LHCN-M2 (cell line): ENCODE data around the gene HMGB2. TPM values are rescaled to one million over a fixed set of nuclear protein-coding genes. Genes with fewer than 3 reads are reported as not detected.

Experiments used
- DNase-seq: peaks from one replicate; pipeline ENCODE4 v3.0.0-alpha.2; 2012; ENCODE audit warnings: low read depth
- polyA plus RNA-seq: library from polyadenylated mRNA; unstranded; fragments of >200 nt; gene quantifications from one replicate; pipeline ENCODE4 v1.2.1, GENCODE V29; 2012; ENCODE audit warnings: missing spikeins
- total RNA-seq: library from RNA; depleted of rRNA; stranded (reverse); fragments of >200 nt; gene quantifications from 2 replicates; pipeline ENCODE4 v1.2.3, GENCODE V29; 2014; rRNA removed

Gene HMGB2
- 167 and 213 TPM in 2 replicates for total RNA-seq
- polyA plus RNA-seq: 124 TPM

GRCh38 chr4:173334085-173334890 lies at the start of gene HMGB2:
Gene HMGB2, minus strand, starts transcription at chr4:173334358. Its CDS starts 709 bp downstream, at chr4:173333649.
- peak; percentile 100 for DNase-seq

- DNase-seq: no peak
Observed at GRCh38 chr4:173382349-173382748, 48.2 kb upstream of the HMGB2 start.

DNA sequence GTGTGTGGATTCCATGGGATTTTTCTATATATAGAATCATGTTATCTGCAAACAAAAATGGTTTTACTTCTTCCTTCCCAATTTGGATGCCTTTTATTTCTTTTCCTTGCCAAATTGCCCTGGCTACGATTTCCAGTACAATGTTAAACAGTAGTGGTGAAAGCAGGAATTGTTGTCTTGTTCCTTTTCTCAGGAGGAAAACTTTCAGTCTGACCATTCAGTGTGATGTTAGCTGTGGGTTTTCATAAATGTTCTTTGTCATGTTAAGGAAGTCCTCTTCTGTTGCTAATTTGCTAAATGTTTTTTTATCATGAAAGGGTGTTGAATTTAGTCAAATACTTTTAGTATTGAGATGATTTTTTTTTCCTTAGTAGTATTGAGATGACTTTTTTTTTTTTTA lies 47.5 kb upstream of the HMGB2 start:
- no peak for DNase-seq

GRCh38 chr4:173380987-173381386 lies 46.8 kb upstream of the HMGB2 start:
- DNase-seq: no peak

DNA sequence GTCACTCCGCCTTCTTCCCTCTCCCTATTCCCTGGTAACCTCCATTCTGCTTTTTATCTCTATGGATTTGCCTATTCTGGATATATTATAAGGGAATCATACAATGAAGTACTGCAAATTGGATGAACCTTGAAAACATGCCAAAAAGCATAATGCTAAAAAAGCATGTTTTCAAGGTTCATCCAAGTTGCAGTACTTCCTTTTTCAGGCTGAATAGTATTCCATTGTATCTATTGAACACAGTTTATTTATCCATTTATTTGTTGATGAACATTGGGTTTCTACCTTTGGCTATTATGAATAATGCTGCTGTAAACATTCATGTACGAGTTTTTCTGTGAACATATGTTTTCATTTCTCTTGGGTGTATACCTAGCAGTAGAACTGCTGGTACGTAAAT lies 45.8 kb upstream of the HMGB2 start:
- no peak for DNase-seq

DNA sequence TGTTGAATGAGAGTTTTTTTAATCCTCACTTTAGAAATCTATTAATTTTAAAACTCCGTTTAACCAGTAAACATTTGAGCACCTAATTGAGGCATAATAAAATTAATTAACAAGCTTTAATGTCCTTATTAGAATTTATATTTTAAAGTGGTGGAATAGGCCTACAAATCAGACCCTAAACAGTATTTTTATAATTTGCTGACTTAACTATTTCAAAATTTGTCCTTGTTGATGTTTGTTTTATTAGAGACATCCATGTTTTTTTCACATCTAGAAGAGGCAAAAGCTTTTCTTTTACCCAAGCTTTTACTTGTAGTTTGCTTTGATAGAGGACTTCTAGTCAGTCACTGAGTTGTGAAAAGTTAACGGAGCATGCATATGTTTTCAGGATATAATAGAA lies 40.4 kb upstream of the HMGB2 start:
- DNase-seq: no peak

GRCh38 chr4:173371292-173372192 lies 37.4 kb upstream of the HMGB2 start:
- DNase-seq: peak; percentile 78

DNA sequence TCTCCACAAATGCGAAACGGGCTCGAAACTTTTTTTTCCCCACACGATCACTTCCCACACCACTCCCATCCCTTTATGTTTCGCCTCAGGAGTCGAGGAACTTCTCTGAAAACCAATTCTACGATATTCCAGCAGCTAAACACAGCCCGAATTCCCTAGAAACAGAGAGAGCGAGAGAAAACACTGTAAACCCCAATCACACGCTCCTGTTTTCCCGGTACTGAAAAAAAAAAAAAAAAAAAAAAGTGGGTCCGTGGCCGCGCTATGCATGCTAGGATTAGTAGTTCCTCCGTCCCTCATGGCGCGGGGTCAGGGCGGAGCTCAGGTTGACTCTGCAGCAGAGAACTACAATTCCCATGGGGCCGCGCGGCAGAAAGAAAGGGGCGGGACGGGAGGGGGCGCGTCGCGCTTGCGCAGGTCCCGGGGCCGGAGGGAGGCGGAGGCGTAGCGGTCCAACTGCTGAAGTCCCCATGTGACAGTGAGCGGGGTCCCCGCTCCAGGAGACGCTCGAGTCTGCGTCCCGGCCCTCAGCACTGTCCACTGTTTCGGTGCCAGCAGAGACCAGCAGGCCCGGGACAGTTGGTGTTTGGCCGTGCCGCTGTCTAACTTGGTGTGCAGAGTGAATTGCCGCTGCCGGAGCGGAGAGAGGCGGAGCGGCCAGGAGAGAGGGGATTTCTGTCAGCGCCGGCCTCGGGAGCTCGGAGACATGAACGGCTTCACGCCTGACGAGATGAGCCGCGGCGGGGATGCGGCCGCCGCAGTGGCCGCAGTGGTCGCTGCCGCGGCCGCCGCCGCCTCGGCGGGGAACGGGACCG lies 36.5 kb upstream of the HMGB2 start, which contains the start of gene SAP30:
Gene SAP30 (plus strand): TSS at position 478 of the 815 bp plus-strand sequence. CDS start 229 bp downstream, at position 707.
- peak; percentile 99 for DNase-seq

DNA sequence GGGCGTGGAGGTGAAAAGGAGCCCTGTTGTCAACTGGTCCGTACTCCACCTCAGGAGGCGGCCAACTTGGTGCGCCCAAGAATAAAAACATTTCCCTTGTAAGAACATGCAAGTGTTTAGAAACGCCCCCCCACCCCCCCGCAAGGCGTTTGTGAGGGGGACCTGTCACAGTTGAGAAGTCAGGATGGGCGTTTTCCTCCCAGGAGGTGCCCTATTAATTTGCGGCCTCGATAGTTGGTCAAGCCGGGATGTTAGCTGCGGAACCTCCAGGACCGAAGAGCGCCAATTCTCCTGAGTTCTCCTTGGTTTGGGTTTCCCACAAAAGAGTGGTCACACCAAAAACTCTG lies 35.9 kb upstream of the HMGB2 start:
- DNase-seq: no peak

GRCh38 chr4:173367946-173368345 lies 33.8 kb upstream of the HMGB2 start:
- peak; percentile 63 for DNase-seq

DNA sequence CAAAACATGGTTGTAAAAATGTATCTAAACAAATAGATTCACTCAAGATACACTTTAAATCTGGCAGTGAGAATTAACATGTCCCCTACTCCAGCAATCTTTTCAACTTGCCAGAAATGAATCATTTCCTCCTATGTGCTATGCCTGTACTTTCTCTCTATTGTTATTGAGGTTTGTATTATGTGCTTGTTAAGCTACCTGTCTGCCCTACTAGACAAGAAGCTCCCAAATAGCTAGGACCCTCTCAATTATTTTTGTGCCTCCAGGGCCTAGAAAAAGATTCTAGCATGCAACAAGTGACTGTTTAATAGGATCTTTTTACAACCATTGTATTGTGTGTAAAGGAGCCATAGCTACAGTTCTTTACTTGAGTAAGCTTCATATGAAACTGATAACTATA lies 33.1 kb upstream of the HMGB2 start:
- DNase-seq: peak; percentile 29

GRCh38 chr4:173365359-173365996 lies 31.3 kb upstream of the HMGB2 start:
- no peak for DNase-seq

DNA sequence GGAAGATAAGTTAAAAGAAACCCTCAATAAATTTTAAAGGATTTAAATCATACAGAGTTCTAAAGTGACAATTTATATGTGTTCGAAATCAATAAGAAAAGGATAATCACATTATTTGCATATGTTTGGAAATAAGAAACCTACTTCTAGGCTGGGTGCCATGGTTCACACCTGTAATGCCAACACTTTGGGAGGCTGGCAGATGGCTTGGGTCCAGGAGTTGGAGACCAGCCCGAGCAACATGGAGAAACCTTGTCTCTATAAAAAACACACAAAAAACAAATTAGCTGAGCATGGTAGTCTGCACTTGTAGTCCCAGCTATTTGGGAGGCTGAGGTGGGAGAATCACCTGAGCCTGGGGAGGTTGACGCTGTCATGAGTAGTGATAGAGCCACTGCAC lies 28.5 kb upstream of the HMGB2 start:
- no peak for DNase-seq

GRCh38 chr4:173360587-173361221 lies 26.5 kb upstream of the HMGB2 start:
- peak; percentile 31 for DNase-seq

DNA sequence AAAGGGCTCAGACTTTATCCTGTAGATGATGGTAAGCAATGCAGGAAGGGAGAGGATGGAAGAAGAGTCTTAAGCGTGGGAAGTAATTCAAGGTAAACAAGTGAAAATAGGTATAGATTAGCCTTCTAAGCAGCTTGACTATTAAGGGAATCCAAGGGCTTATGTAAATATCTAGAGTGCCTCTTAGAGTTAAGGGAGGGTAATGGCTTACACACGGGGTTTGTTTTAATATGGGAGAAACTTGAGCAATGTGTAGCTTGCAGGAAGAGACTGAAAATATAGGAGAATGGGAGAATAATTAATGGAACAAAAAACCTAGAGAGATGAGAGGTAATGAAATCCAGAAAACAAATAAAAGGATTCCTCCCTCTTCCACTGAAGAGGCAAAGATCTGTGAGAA lies 23.8 kb upstream of the HMGB2 start:
- no peak for DNase-seq

DNA sequence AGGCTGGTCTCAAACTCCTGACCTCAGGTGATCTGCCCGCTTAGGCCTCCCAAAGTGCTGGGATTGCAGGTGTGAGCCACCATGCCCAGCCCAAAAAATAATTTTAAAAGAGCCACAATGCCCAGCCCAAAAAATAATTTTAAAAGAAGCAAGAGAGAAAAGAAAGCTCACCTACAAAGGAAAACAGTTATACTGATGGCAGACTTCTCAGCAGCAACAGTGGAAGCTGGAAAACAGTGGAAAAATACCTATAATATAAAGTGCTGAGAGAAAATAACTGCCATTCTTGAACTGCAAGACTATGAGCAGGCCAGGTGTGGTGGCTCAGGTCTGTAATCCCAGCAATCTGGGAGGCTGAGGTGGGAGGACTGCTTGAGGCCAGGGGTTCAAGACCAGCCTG lies 13.3 kb upstream of the HMGB2 start:
- DNase-seq: no peak

DNA sequence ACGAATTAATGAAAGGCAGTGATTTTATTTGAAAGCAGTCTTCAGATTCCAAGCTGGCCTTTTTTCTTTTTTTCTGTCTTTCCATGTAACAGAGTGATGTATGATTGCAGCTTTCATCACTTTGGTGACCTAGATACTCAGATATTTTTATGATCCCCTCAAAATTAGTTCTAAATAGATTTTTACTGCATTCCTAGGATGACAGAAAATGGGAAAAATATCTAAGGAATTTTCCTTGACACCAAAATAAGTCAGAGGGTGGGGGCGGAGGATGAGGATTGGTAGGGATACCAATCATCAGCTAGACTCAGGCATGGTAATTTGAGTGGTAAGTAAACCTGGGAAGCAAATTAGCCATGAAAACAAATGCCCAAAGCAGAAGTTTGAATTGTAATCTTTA lies 11.9 kb upstream of the HMGB2 start:
- DNase-seq: peak; percentile 83

DNA sequence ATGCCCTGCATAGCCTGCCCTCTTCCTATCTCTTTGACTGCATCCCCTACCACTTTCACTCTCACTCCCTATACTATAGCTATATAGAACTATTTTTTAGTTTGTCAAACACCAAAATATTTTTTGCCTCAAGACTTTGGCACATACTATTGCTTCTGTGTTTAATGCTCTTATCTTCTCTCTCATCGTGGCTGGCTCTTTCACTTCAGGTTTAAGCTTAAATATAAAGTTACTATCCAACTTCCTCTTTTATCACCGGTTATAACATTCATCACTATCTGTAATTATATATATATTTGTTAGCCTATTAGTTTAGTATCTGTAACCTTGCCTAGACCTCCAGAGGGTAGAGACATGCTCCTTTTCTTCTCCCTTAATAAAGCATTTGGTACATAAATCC lies 11.5 kb upstream of the HMGB2 start:
- DNase-seq: no peak

- DNase-seq: no peak
Observed at GRCh38 chr4:173343832-173344397, 9.8 kb upstream of the HMGB2 start.

- no peak for DNase-seq
Observed at GRCh38 chr4:173337463-173337862, 3.3 kb upstream of the HMGB2 start.
